Esophagus squamous epithelium (tissue), 4 donors: Measurements from ENCODE around the gene CIB2.

ENCODE experiments used
- CTCF ChIP-seq, 6 experiments: fragments of 450-650 bp in 4 of 6; fragments of 200-600 bp in 2 of 6; sonication (generic) in 2 of 6; IDR thresholded peaks; one replicate each; pipeline ENCODE4 v1.5.1; 2016 to 2019; ENCODE audit warnings: antibody characterized with exemption in 6 of 6, mild to moderate bottlenecking in 4 of 6, moderate library complexity in 4 of 6
- POLR2A ChIP-seq, 4 donors: fragments of 450-650 bp; IDR thresholded peaks; one replicate each; pipeline ENCODE4 v1.6.1; 2017; ENCODE audit warnings: antibody characterized with exemption in 4 of 4, mild to moderate bottlenecking in 4 of 4, moderate library complexity in 3 of 4

DNA sequence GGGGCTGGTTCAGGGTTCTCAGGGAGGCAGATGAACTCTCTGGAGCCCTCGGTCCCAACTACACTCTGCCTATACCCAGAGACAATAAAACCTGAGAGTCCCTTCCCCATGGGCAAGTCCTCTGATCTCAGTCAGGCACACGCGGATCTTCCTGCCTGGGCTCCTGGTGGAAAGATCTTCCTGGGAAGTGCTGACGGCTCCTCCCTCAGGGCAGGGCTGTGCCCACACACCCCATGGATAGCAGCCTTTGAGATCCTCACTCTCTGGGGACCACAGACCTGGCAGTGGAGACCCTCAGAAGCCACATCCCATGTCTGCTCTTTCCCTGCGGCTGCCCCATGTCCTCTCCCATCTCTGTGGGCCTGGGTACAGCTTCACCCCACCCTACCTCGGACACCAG is 28.5 kb downstream of the CIB2 start:
- TF ChIP-seq CTCF (IDR thresholded peaks at IDR 0.05) (no peak), POLR2A (IDR thresholded peaks at IDR 0.05) (no peak)
